Adrenal gland (tissue), 19 donors: ENCODE data around the gene C16orf78. TPM values are rescaled to one million over a fixed set of nuclear protein-coding genes. Genes with fewer than 3 reads are reported as not detected.

ENCODE experiments used
- DNase-seq, 7 donors: peaks; one replicate each; pipeline ENCODE4 v3.0.0-alpha.2; 2019 to 2020
- H3K27ac ChIP-seq, 5 donors: fragments of 200-600 bp; sonication (generic) in 4 of 5; 1 replicate in 3 of 5; 2 replicates in 2 of 5; pipeline versions ENCODE4 v1.5.1 to v1.8.0; 2016 to 2020; ENCODE audit warnings: mild to moderate bottlenecking in 1 of 5
- H3K27me3 ChIP-seq: fragments of 200-600 bp; 2 replicates; pipeline ENCODE4 v1.8.0; 2021
- H3K36me3 ChIP-seq, 2 donors: fragments of 200-600 bp; replicated peaks in 1 of 2; 1 replicate in 1 of 2; 2 replicates in 1 of 2; pipeline versions ENCODE4 v1.5.1 to v1.8.0; 2018 to 2022
- H3K4me1 ChIP-seq, 2 donors: fragments of 200-600 bp; replicated peaks in 1 of 2; 1 replicate in 1 of 2; 2 replicates in 1 of 2; pipeline versions ENCODE4 v1.5.1 to v1.8.0; 2018 to 2021
- H3K4me3 ChIP-seq, 4 donors: fragments of 200-600 bp; sonication (generic) in 3 of 4; one replicate each; pipeline ENCODE4 v1.5.1; 2016 to 2018
- H3K9me3 ChIP-seq, 3 donors: fragments of 200-600 bp; sonication (generic) in 1 of 3; replicated peaks in 1 of 3; 1 replicate in 2 of 3; 2 replicates in 1 of 3; pipeline versions ENCODE4 v1.5.1 to v1.8.0; 2016 to 2021
- POLR2A ChIP-seq, 2 donors: fragments of 450-650 bp; IDR thresholded peaks; one replicate each; pipeline ENCODE4 v1.6.1; 2017; ENCODE audit warnings: antibody characterized with exemption in 2 of 2, mild to moderate bottlenecking in 2 of 2, moderate library complexity in 1 of 2
- whole genome bisulfite sequencing, 4 donors: extraction: QIAGEN DNeasy Blood & Tissue Kit in 2 of 4; methylation state at CpG; one replicate each; pipeline versions ENCODE4 v1.1.5 to v1.1.7; 2013 to 2017; 5-methylcytosine and 5-hydroxymethylcytosine counted together
- intact Hi-C, 2 donors: fragments of 100-400 bp; cut with DNase I; formaldehyde crosslinking; loops; one replicate each; pipeline versions ENCODE4 v1.14.1 to v1.15.0; 2022 to 2023
- long read RNA-seq, 10 donors: library from polyadenylated mRNA in 3 of 10; unstranded in 2 of 10; stranded (forward) in 1 of 10; transcript quantifications; one replicate each; pipeline ENCODE4 v2.0.0 and lab custom pipeline, GENCODE V29; 2021 to 2026
- polyA plus RNA-seq, 3 donors: library from polyadenylated mRNA; stranded (reverse); fragments of 200-250 nt in 2 of 3; fragments of 350-450 nt in 1 of 3; fragmentation: Illumina TruSeq in 1 of 3; extraction: RNeasy Lipid Tissue Mini Kit (QIAGEN cat#74804) in 1 of 3; gene quantifications; one replicate each; pipeline ENCODE4 v1.2.3, GENCODE V29; 2013 to 2014
- total RNA-seq, 9 donors: library from RNA; depleted of rRNA in 4 of 9; stranded (reverse); fragments of >200 nt in 4 of 9; fragments of 120-200 nt in 1 of 9; fragmentation: NEBNext Ultra II Directional in 1 of 9; extraction: Animal tissue kit (Norgen Biotek cat#: 25700) in 1 of 9; gene quantifications; one replicate each; pipeline versions ENCODE4 v1.1.0 to v1.2.4, GENCODE V29; 2013 to 2023
- TF ChIP-seq, protein P1 (sequence below), 6 experiments: fragments of 450-650 bp in 4 of 6; fragments of 200-600 bp in 2 of 6; sonication (generic) in 1 of 6; IDR thresholded peaks; 1 replicate in 5 of 6; 2 replicates in 1 of 6; pipeline versions ENCODE4 v1.5.1 to v1.8.0; 2016 to 2021; ENCODE audit warnings: antibody characterized with exemption in 6 of 6, mild to moderate bottlenecking in 2 of 6, moderate library complexity in 1 of 6
- donor health status: healthy with polysubstance abuse.
- donor health status: Bipolar disorder and iron deficiency.
- donor health status: DM: yes; HTN: yes; CAD: no.
- donor health status: DM: no; HTN: no; CAD: no.
- donor health status: DM: no; HTN: no; CAD: no.
- donor health status: DM: yes; HTN: yes; CAD: no.

The C16orf78 gene, protein sequence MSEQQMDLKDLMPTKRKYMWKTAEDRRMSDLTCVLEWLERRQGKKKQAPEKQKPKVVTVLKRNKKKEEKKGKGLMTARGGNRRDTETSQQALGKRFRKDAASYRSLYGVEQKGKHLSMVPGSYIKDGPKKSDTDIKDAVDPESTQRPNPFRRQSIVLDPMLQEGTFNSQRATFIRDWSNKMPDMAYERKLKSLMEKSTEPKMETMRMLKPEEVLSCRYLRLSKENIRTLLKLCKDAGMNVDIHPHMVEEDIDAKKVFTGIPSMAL
- not detected for total RNA-seq
- not detected for polyA plus RNA-seq
- long read RNA-seq, donor 1 = 0 reads
- long read RNA-seq, donor 2 = 0 reads
- long read RNA-seq, donor 3 = 0 reads
- long read RNA-seq, donor 4 = 0 reads
- long read RNA-seq, donor 5 = 0 reads
- long read RNA-seq, donor 6 = 0 reads
- long read RNA-seq, donor 7 = 0 reads
- long read RNA-seq, donor 8 = 0 reads
- long read RNA-seq, donor 9 = 0 reads
- long read RNA-seq, donor 10 = 0 reads

DNA sequence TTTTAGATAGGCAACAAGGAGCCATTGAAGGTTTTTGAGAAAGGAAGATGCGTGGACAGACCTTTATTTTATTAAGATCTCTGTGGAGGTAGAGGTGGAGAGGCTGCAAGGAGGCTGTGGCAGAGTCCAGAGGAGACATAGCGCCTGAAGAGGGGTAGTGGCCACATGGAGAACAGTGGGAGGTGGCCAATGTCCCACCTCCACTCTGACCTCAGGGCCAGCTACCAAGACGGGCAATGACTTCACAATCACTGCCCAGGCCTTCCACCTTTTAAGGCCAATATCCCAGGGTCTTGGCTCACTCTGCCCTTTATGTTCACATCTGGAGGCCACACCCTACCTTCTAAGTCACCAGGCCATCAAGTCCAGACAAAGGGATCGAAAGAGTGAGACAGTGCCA is at the start of gene C16orf78:
Gene C16orf78, plus strand, starts transcription at position 301 of the 400 bp plus-strand sequence. CDS start 136 bp downstream, outside the sequence.
- WGBS, 4 donors = 76 to 88% (median 83%) methylated on average over 4 of the region's 4 CpGs
- Histone ChIP-seq H3K4me1 (no peaks in the 10 kb centered on the region), H3K27me3 (peaks cover 6% of the 10 kb centered on the region), H3K27ac (no peak within 1 kb of the TSS), H3K36me3 (no peaks in the 10 kb centered on the region), H3K4me3 (no peak within 1 kb of the TSS), H3K9me3 (no peaks in the 10 kb centered on the region)
- peak in 1 of 7 donors; percentile 23 for DNase-seq
- intact Hi-C loops = no loop called here
- TF ChIP-seq, protein P1, sequence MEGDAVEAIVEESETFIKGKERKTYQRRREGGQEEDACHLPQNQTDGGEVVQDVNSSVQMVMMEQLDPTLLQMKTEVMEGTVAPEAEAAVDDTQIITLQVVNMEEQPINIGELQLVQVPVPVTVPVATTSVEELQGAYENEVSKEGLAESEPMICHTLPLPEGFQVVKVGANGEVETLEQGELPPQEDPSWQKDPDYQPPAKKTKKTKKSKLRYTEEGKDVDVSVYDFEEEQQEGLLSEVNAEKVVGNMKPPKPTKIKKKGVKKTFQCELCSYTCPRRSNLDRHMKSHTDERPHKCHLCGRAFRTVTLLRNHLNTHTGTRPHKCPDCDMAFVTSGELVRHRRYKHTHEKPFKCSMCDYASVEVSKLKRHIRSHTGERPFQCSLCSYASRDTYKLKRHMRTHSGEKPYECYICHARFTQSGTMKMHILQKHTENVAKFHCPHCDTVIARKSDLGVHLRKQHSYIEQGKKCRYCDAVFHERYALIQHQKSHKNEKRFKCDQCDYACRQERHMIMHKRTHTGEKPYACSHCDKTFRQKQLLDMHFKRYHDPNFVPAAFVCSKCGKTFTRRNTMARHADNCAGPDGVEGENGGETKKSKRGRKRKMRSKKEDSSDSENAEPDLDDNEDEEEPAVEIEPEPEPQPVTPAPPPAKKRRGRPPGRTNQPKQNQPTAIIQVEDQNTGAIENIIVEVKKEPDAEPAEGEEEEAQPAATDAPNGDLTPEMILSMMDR (IDR thresholded peaks at IDR 0.05) = no peak
- no peak for TF ChIP-seq POLR2A (IDR thresholded peaks at IDR 0.05)

DNA sequence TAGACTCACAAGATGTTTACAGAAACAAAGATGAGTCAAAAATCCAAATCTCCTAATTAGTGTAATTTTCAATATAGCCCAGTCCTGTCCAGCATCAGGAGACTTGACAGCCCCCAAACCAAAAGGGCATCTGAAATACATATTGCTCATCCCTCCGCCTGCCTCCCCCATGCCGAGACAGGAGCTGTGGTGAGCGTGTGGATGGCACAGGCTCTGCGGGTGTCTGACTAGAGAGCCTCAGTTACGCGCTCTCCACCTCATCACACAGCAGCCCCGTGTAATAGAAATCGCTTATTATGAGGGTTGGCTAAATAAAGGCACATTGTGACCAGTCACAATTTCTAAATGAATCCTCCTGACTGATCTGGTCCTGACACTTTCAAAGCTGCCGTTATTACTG is 48.9 kb upstream of the C16orf78 start:
- WGBS, 4 donors = 73 to 90% (median 82%) methylated on average over 9 of the region's 9 CpGs
- intact Hi-C loops = no loop called here
- DNase-seq = no peak
- H3K27ac ChIP-seq = no peak overlapping the region
- no peak overlapping the region for H3K4me3 ChIP-seq
- no peaks in the 10 kb centered on the region for H3K36me3 ChIP-seq
- H3K27me3 ChIP-seq = no peaks in the 10 kb centered on the region
- TF ChIP-seq POLR2A (IDR thresholded peaks at IDR 0.05) = no peak
- TF ChIP-seq, protein P1 (IDR thresholded peaks at IDR 0.05) = no peak
- H3K9me3 ChIP-seq = no peaks in the 10 kb centered on the region
- no peaks in the 10 kb centered on the region for H3K4me1 ChIP-seq

DNA sequence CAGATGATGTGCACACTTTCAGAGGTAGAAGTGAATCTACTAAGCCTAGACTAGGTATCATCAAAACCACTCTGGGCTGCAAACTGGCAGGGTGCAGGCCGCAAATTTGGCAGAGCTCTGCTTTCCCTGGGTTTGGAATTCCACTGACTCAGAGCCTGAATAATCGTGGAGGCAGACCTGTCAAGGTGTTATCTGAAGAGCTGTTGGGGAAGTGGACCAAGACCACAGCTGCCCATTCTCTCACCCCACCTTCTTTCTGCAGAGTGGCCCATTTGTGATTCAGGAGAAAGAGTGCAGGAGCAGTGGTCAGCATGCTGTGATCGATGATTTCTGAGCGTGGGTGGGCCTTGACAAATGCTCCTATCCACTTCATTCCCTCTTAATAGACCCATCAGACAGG is 46.1 kb upstream of the C16orf78 start:
- Histone ChIP-seq H3K36me3 (no peaks in the 10 kb centered on the region), H3K27me3 (no peaks in the 10 kb centered on the region), H3K9me3 (no peaks in the 10 kb centered on the region), H3K27ac (no peak overlapping the region), H3K4me1 (no peaks in the 10 kb centered on the region), H3K4me3 (no peak overlapping the region)
- TF ChIP-seq, protein P1 (IDR thresholded peaks at IDR 0.05) = no peak
- TF ChIP-seq POLR2A (IDR thresholded peaks at IDR 0.05) = no peak
- intact Hi-C loops = no loop called here
- 59 to 86% (median 69%) methylated on average over 4 of the region's 4 CpGs for WGBS, 4 donors
- DNase-seq = no peak

DNA sequence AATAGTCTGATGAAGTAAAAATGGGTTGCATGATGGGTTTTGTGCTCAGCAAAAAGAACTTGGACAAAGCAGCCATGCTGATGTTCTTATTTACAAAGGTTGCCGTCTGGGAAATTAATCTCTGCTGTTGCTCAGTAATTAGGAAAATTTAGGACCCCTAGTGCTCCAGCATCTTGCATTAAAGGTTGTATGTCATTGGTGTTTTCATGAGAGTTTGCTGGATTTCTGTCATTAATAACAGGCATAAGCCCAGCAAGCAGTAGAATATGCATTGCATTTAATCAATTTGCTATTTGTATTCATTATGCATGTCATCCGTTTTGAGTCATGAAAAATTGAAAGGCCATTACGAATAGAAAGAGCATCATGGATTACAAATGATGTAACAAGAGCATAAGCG is 45.3 kb upstream of the C16orf78 start:
- 60 to 73% (median 66%) methylated on average over 4 of the region's 4 CpGs for WGBS, 4 donors
- no peaks in the 10 kb centered on the region for H3K27me3 ChIP-seq
- intact Hi-C loops = no loop called here
- TF ChIP-seq POLR2A (IDR thresholded peaks at IDR 0.05) = no peak
- TF ChIP-seq, protein P1 (IDR thresholded peaks at IDR 0.05) = no peak
- no peaks in the 10 kb centered on the region for H3K4me1 ChIP-seq
- DNase-seq = no peak
- H3K4me3 ChIP-seq = no peak overlapping the region
- H3K36me3 ChIP-seq = no peaks in the 10 kb centered on the region
- H3K9me3 ChIP-seq = no peaks in the 10 kb centered on the region
- H3K27ac ChIP-seq = no peak overlapping the region
